ENCODE data around the gene ATP2A3. TPM values are rescaled to one million over a fixed set of nuclear protein-coding genes. Genes with fewer than 3 reads are reported as not detected.

ATP2A3 gene
- total RNA-seq, 6 experiments from 2014 or later = 1.5 to 4.3 (median 2.3) TPM

- Histone ChIP-seq H3K27me3 (no peaks in the 10 kb centered on the region), H3K4me1 (peaks cover 0 to 13% (median 6%) of the 10 kb centered on the region in 4 donors), H3K27ac (no peak overlapping the region), H3K4me3 (no peak overlapping the region), H3K36me3 (no peaks in the 10 kb centered on the region), H3K9me3 (no peaks in the 10 kb centered on the region)
- TF ChIP-seq CTCF (IDR thresholded peaks at IDR 0.05) (no peak), POLR2A (IDR thresholded peaks at IDR 0.05) (no peak)
- intact Hi-C loops (cut with DNase I) = no loop called here
- DNase-seq (peak in 1 of 3 donors; percentile 28), ATAC-seq (no peak)
- WGBS (ENCODE audit: insufficient coverage, low coverage, low lambda C conversion rate, missing lambda C conversion rate) = 87% methylated on average over 9 of the region's 24 CpGs
Measured at GRCh38 chr17:3989041-3989886, 25.0 kb upstream of the ATP2A3 start.

GRCh38 chr17:3988297-3989040 lies 24.2 kb upstream of the ATP2A3 start:
- Histone ChIP-seq H3K9me3 (no peaks in the 10 kb centered on the region), H3K27me3 (no peaks in the 10 kb centered on the region), H3K4me1 (peaks cover 0 to 13% (median 6%) of the 10 kb centered on the region in 4 donors), H3K27ac (no peak overlapping the region), H3K36me3 (no peaks in the 10 kb centered on the region), H3K4me3 (no peak overlapping the region)
- DNase-seq (peak in 1 of 3 donors; percentile 36), ATAC-seq (no peak)
- no peak for TF ChIP-seq CTCF (IDR thresholded peaks at IDR 0.05)
- TF ChIP-seq POLR2A (IDR thresholded peaks at IDR 0.05) = no peak
- intact Hi-C loops (cut with DNase I) = no loop called here
- WGBS (ENCODE audit: insufficient coverage, low coverage, low lambda C conversion rate, missing lambda C conversion rate) = 65% methylated on average over 3 of the region's 4 CpGs

GRCh38 chr17:3986939-3987335 lies 22.7 kb upstream of the ATP2A3 start:
- intact Hi-C loops (cut with DNase I) = no loop called here
- Histone ChIP-seq H3K27me3 (no peaks in the 10 kb centered on the region), H3K9me3 (no peaks in the 10 kb centered on the region), H3K4me3 (no peak overlapping the region), H3K4me1 (peaks cover 0 to 13% (median 6%) of the 10 kb centered on the region in 4 donors), H3K27ac (no peak overlapping the region), H3K36me3 (no peaks in the 10 kb centered on the region)
- ATAC-seq = no peak
- 58% methylated on average over 4 of the region's 8 CpGs for WGBS (ENCODE audit: insufficient coverage, low coverage, low lambda C conversion rate, missing lambda C conversion rate)
- TF ChIP-seq POLR2A (IDR thresholded peaks at IDR 0.05) (no peak), CTCF (IDR thresholded peaks at IDR 0.05) (no peak)
- DNase-seq = peak; percentile 10 to 42 (median 25)

- no peaks in the 10 kb centered on the region for H3K36me3 ChIP-seq
- no peak overlapping the region for H3K27ac ChIP-seq
- no peaks in the 10 kb centered on the region for H3K9me3 ChIP-seq
- intact Hi-C loops (cut with DNase I) = no loop called here
- H3K4me3 ChIP-seq = no peak overlapping the region
- H3K27me3 ChIP-seq = no peaks in the 10 kb centered on the region
- DNase-seq (peak; percentile 77 to 84 (median 83)), ATAC-seq (peak; percentile 92 to 93 (median 92))
- no peak for TF ChIP-seq POLR2A (IDR thresholded peaks at IDR 0.05)
- no peak for TF ChIP-seq CTCF (IDR thresholded peaks at IDR 0.05)
- 39% methylated on average over 5 of the region's 16 CpGs for WGBS (ENCODE audit: insufficient coverage, low coverage, low lambda C conversion rate, missing lambda C conversion rate)
- peaks cover 0 to 13% (median 6%) of the 10 kb centered on the region in 4 donors for H3K4me1 ChIP-seq
Measured at GRCh38 chr17:3986270-3986938, 22.2 kb upstream of the ATP2A3 start.
